ENCODE measurements around the gene PHLDA3. TPM values are rescaled to one million over a fixed set of nuclear protein-coding genes. Genes with fewer than 3 reads are reported as not detected.
"Not testable (repeated sequence)": the region's sequence is repeated elsewhere in the genome, so short reads cannot be mapped to it uniquely, and the experiment has no call there.

Gene PHLDA3
- total RNA-seq, 1 donor from 2014 or later: 17.3 TPM

DNA sequence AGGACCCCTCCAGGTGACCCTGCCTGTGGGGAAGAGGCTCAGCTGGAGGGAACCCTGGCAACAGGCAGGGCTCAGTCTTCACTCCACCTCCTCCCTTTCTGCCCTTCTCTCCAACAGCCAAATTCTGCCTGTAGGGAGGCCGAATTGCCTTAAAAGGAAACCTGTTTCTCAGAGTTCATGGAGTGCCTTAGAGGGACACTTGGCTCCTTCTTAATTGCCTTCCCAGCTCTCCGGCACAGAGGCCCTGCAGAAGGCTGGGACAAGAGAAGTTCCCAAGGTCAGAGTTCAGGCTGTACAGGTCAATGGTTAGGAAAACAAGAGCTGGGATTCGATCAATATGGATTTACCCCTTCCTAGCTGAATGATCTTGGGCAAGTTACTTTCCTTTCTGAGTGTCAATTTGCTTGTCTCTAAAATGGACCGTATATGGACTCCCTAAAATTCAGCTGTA lies 31.7 kb upstream of the PHLDA3 start:
- DNase-seq (ENCODE audit: low spot score): no peak
- peaks cover 19% of the 10 kb centered on the region for H3K4me1 Mint-ChIP-seq (ENCODE audit: low read depth)
- intact Hi-C loops (cut with micrococcal nuclease): no loop called here
- no peaks in the 10 kb centered on the region for H3K27me3 Mint-ChIP-seq (ENCODE audit: insufficient read depth)
- H3K4me3 Mint-ChIP-seq: no peak overlapping the region
- no peaks in the 10 kb centered on the region for H3K9me3 Mint-ChIP-seq
- no peak overlapping the region for H3K27ac Mint-ChIP-seq
- peaks cover 6% of the 10 kb centered on the region for H3K36me3 Mint-ChIP-seq (ENCODE audit: low read depth)

- Mint-ChIP-seq H3K27ac (no peak overlapping the region), H3K9me3 (no peaks in the 10 kb centered on the region), H3K27me3 (ENCODE audit: insufficient read depth) (no peaks in the 10 kb centered on the region), H3K4me3 (no peak overlapping the region), H3K4me1 (ENCODE audit: low read depth) (peaks cover 12% of the 10 kb centered on the region), H3K36me3 (ENCODE audit: low read depth) (peaks cover 7% of the 10 kb centered on the region)
- no peak for DNase-seq (ENCODE audit: low spot score)
- intact Hi-C loops (cut with micrococcal nuclease): no loop called here
Measured at GRCh38 chr1:201499795-201500669, 31.0 kb upstream of the PHLDA3 start.

GRCh38 chr1:201499191-201499590 lies 30.2 kb upstream of the PHLDA3 start:
- H3K9me3 Mint-ChIP-seq: no peaks in the 10 kb centered on the region
- peaks cover 7% of the 10 kb centered on the region for H3K4me1 Mint-ChIP-seq (ENCODE audit: low read depth)
- no peak overlapping the region for H3K27ac Mint-ChIP-seq
- DNase-seq (ENCODE audit: low spot score): no peak
- intact Hi-C loops (cut with micrococcal nuclease): no loop called here
- peaks cover 13% of the 10 kb centered on the region for H3K36me3 Mint-ChIP-seq (ENCODE audit: low read depth)
- H3K4me3 Mint-ChIP-seq: no peak overlapping the region
- H3K27me3 Mint-ChIP-seq (ENCODE audit: insufficient read depth): no peaks in the 10 kb centered on the region

DNA sequence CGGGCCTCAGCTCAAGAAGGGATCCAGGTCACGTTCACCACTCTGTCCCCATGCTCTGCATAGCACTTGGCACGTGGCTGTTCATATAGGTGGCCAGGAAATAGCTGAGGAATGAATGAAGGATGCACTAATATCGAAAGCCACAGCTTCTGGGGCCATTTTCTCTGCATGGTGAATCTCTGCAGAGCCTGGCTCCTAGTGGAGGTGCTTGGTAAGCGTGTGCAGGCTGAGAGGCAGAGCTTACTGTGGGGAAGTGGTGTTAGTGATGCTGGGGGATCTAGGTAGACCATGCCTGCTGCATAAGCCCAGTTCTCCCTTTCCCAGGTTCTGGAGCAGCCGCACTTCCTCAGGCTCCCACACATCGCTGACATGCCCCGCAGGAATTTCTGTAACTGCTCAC lies 29.6 kb upstream of the PHLDA3 start:
- no peaks in the 10 kb centered on the region for H3K9me3 Mint-ChIP-seq
- no peak for DNase-seq (ENCODE audit: low spot score)
- peaks cover 1% of the 10 kb centered on the region for H3K4me1 Mint-ChIP-seq (ENCODE audit: low read depth)
- intact Hi-C loops (cut with micrococcal nuclease): no loop called here
- H3K36me3 Mint-ChIP-seq (ENCODE audit: low read depth): peaks cover 17% of the 10 kb centered on the region
- H3K27me3 Mint-ChIP-seq (ENCODE audit: insufficient read depth): no peaks in the 10 kb centered on the region
- H3K4me3 Mint-ChIP-seq: no peak overlapping the region
- no peak overlapping the region for H3K27ac Mint-ChIP-seq

- Mint-ChIP-seq H3K4me3 (no peak overlapping the region), H3K9me3 (no peaks in the 10 kb centered on the region), H3K36me3 (ENCODE audit: low read depth) (peaks cover 23% of the 10 kb centered on the region), H3K27me3 (ENCODE audit: insufficient read depth) (no peaks in the 10 kb centered on the region), H3K4me1 (ENCODE audit: low read depth) (no peaks in the 10 kb centered on the region), H3K27ac (no peak overlapping the region)
- DNase-seq (ENCODE audit: low spot score): no peak
- intact Hi-C loops (cut with micrococcal nuclease): no loop called here
Measured at GRCh38 chr1:201497935-201498509, 29.0 kb upstream of the PHLDA3 start.

GRCh38 chr1:201496296-201496690 lies 27.3 kb upstream of the PHLDA3 start:
- no peaks in the 10 kb centered on the region for H3K27me3 Mint-ChIP-seq (ENCODE audit: insufficient read depth)
- H3K4me3 Mint-ChIP-seq: no peak overlapping the region
- H3K9me3 Mint-ChIP-seq: no peaks in the 10 kb centered on the region
- DNase-seq (ENCODE audit: low spot score): no peak
- H3K36me3 Mint-ChIP-seq (ENCODE audit: low read depth): peaks cover 23% of the 10 kb centered on the region
- H3K27ac Mint-ChIP-seq: no peak overlapping the region
- intact Hi-C loops (cut with micrococcal nuclease): no loop called here
- H3K4me1 Mint-ChIP-seq (ENCODE audit: low read depth): no peaks in the 10 kb centered on the region

DNA sequence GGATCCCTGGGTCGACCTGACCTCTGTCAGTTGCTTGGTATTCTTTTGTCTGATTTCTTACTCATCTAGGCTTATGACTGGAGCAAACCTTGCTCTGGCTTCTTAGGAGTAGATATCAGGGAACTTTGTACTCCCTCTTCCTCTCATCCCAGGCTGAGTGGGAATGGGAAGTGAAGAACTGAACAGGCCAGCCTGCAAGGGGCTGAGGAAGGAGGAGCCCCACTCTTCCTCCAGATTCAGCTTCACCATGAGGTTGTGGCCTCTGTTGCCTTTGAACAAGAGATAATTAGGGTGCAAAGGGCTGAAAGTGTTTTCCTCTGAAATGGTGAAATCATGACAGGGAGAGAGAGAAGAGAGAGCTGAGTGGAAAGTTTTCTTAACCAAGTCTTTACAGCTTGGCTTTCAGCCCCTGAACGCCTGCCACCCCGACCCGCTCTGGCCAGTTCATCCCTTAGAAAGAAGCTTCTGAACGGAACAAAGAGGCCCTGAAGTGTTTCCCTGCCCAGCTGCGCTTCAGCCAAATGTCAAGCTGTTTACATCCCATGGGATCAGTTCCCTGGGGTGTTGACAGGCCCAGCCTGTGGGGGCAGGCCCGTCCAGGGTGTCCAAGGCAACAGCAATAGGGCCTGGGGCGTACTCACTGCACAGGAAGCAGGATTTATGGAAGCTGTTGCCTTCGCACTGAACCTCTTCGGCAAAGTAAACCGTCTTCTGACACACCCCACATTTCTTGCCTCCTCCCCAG lies 26.7 kb upstream of the PHLDA3 start:
- Mint-ChIP-seq H3K36me3 (ENCODE audit: low read depth) (peaks cover 24% of the 10 kb centered on the region), H3K4me1 (ENCODE audit: low read depth) (no peaks in the 10 kb centered on the region), H3K9me3 (no peaks in the 10 kb centered on the region), H3K27me3 (ENCODE audit: insufficient read depth) (no peaks in the 10 kb centered on the region), H3K4me3 (no peak overlapping the region), H3K27ac (no peak overlapping the region)
- intact Hi-C loops (cut with micrococcal nuclease): no loop called here
- no peak for DNase-seq (ENCODE audit: low spot score)

GRCh38 chr1:201493757-201494617 lies 25.0 kb upstream of the PHLDA3 start:
- no peaks in the 10 kb centered on the region for H3K27me3 Mint-ChIP-seq (ENCODE audit: insufficient read depth)
- no peak overlapping the region for H3K4me3 Mint-ChIP-seq
- intact Hi-C loops (cut with micrococcal nuclease): no loop called here
- no peak overlapping the region for H3K27ac Mint-ChIP-seq
- H3K36me3 Mint-ChIP-seq (ENCODE audit: low read depth): peaks cover 28% of the 10 kb centered on the region
- no peaks in the 10 kb centered on the region for H3K4me1 Mint-ChIP-seq (ENCODE audit: low read depth)
- no peak for DNase-seq (ENCODE audit: low spot score)
- no peaks in the 10 kb centered on the region for H3K9me3 Mint-ChIP-seq

GRCh38 chr1:201493026-201493656 lies 24.2 kb upstream of the PHLDA3 start:
- DNase-seq (ENCODE audit: low spot score); intact Hi-C loops (cut with micrococcal nuclease); H3K27ac Mint-ChIP-seq; H3K4me3 Mint-ChIP-seq; H3K4me1 Mint-ChIP-seq (ENCODE audit: low read depth); H3K9me3 Mint-ChIP-seq; H3K27me3 Mint-ChIP-seq (ENCODE audit: insufficient read depth): not testable (repeated sequence)
- peaks cover 28% of the 10 kb centered on the region for H3K36me3 Mint-ChIP-seq (ENCODE audit: low read depth)

GRCh38 chr1:201491896-201492511 lies 23.0 kb upstream of the PHLDA3 start:
- peaks cover 32% of the 10 kb centered on the region for H3K36me3 Mint-ChIP-seq (ENCODE audit: low read depth)
- H3K9me3 Mint-ChIP-seq: no peaks in the 10 kb centered on the region
- DNase-seq (ENCODE audit: low spot score): no peak
- no peaks in the 10 kb centered on the region for H3K27me3 Mint-ChIP-seq (ENCODE audit: insufficient read depth)
- no peak overlapping the region for H3K27ac Mint-ChIP-seq
- peaks cover under 1% of the 10 kb centered on the region for H3K4me1 Mint-ChIP-seq (ENCODE audit: low read depth)
- intact Hi-C loops (cut with micrococcal nuclease): no loop called here
- no peak overlapping the region for H3K4me3 Mint-ChIP-seq

- no peak overlapping the region for H3K4me3 Mint-ChIP-seq
- H3K9me3 Mint-ChIP-seq: no peaks in the 10 kb centered on the region
- DNase-seq (ENCODE audit: low spot score): no peak
- no peaks in the 10 kb centered on the region for H3K27me3 Mint-ChIP-seq (ENCODE audit: insufficient read depth)
- H3K27ac Mint-ChIP-seq: no peak overlapping the region
- H3K4me1 Mint-ChIP-seq (ENCODE audit: low read depth): peaks cover 8% of the 10 kb centered on the region
- H3K36me3 Mint-ChIP-seq (ENCODE audit: low read depth): peaks cover 34% of the 10 kb centered on the region
- intact Hi-C loops (cut with micrococcal nuclease): no loop called here
Measured at GRCh38 chr1:201490708-201491131, 21.7 kb upstream of the PHLDA3 start.

Measured in activated T-helper 1 cell treated with anti-CD3 and anti-CD28 coated beads, Interleukin-12 subunit alpha, Interleukin-12 subunit beta, Interleukin-2, Interleukin-4 antibody, amounts not matched to agents 30 ng/mL and 10 ng/mL and 1 ng/mL, durations not matched to agents 14 hours and 24 hours and 36 hours (primary cell).